ENCODE data around the gene ERP27.

The ERP27 gene

DNA sequence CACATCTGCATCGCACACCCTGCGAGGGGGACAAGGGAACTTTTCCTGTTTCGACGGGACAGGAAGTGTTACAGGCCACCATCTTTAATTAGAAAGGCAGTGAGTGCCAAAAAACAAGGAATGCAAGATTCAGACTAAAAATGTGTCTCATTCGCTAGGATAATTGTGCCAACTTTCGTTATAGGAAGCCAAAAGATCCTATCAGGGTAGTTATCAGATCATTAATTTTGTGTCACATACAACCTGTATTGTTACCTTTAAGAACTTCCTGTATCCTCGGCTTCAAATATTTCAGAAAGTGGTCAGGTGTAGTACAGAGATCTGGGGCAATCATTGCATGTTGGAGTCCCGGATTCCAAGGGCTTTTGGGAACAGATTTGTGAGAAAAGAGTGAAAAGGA is 33.5 kb downstream of the ERP27 start:
- DNase-seq (ENCODE audit: low read depth in 2 of 2) = no peak

DNA sequence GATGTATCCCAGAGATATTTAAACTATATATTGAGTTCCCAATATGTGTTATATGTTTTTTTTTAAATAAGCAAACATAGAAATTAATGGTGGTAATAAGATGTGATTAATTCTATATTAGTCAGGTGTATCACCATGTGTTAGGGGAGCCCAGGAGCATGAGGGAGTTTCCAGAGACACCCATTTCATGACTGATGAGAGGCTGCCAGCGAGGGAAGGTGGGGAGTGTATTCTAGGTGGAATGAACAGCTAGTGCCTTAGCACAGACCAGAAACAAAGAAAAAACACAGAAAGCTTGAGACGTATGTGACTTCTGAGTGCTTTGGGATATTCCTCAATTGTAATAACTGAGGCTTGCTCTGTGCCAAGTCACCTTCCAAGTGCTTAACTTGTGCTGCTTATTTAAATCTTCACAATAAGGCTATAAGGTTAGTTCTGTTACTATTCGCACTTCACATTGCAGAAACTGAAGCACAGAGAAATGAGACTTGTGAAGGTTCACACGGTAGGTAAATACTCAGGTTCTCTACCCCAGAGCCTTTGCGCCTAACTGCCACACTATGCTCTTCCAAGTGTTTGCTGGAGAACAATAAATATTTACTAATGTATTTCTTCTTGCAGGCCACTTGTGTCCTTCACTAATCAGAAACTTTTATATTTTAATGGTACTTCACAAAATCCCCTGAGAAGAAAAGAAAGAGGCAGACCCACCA is 34.8 kb downstream of the ERP27 start:
- no peak for DNase-seq (ENCODE audit: low read depth in 2 of 2)

DNA sequence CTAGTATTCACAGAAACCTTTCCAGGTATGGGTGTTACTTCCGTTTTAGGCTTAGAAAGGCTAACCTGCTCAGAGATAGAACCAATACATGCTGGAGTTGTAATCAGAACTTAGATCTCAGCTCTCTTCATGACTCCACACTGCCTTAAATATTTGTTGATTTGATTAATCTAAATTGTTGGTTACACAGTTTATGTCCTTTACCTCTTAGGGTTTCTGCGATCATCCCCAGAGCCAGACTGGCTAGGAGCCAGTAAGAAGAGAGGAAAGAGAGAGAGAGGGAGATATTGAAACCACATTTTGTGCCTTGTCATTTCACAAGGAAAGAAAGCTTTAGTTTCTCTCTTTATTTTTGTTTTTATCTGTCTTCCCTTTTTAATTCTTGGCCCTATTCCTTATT is 35.9 kb downstream of the ERP27 start:
- no peak for DNase-seq (ENCODE audit: low read depth in 2 of 2)

DNA sequence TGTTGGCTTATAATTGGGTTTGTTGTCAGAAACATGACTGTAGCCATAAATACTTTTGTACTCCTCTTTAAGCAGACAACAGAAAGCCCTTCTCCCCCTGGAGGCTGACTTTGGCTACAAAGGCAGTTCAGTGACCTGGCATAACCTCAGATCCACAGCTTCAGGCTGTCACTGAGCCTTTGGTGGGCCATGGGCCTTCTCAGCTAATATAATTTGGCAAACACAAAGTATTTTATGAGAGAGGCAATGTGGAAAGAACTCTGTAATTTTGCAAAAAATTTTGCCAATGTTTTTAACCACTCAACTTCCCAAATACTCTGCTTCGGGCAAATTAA is 37.1 kb downstream of the ERP27 start:
- DNase-seq (ENCODE audit: low read depth in 2 of 2) = no peak

DNA sequence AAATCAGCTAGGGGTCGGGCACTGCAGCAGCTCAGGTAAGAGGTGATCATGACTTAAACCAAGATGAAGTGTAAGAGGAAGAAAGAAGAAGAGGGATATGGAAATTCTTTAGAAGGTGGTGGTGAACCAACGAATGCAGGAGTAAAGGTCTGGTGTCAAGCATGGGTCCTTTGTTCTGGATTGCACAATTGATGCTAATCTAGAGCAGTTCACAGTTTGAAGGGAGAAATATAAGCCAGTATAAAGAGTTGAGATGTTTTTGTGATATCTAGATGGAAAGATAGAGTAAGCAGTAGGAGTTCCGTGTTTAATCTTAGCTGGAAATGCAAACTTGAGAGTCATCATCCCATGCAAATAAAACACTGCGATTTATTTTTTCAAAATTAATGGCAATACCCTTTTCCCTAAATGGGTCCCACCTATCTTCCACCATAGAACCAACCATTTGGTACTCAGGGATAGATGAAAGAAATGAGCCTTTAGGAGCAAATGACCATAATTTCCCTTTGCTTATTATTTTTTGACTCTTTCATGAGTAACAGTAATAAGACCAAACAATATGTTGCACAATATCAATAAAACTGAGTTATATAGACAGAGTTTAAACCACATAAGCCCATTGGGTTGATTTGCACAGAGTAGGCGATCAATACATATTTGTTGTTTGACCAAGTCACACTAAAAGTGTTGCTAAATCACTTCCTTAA is 37.7 kb downstream of the ERP27 start:
- DNase-seq (ENCODE audit: low read depth in 2 of 2) = no peak

DNA sequence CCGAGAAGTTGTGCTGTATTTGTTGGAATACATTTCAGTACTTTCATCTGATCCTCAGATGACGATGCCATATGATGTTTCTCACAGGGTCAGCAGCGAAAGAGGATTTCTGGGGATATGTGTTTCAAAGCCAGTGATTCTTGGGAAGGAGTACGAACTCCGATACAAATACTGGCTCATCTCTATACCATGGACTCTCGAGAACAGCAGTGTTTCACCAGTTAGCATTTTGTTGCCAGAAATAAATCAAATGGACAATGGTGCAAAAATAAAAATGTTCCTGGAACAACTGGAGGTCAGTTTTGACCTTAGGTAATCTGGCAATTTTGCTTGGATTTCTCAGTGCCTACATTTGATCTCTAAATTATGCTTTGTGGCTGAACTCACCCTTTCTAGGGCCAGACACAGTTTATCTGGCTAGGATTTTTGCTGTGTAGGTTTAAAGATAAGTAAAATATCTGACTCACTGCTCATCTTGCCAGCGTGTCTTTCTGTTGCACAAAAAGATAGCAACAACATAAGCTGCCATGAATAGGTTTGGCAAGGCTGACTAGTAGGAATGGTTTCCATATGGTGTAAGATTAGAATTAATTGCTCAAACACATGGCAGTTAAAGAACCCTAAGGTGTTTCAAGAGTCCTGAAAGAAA is 41.7 kb downstream of the ERP27 start:
- DNase-seq (ENCODE audit: low read depth in 2 of 2) = peak; percentile 48 to 51

DNA sequence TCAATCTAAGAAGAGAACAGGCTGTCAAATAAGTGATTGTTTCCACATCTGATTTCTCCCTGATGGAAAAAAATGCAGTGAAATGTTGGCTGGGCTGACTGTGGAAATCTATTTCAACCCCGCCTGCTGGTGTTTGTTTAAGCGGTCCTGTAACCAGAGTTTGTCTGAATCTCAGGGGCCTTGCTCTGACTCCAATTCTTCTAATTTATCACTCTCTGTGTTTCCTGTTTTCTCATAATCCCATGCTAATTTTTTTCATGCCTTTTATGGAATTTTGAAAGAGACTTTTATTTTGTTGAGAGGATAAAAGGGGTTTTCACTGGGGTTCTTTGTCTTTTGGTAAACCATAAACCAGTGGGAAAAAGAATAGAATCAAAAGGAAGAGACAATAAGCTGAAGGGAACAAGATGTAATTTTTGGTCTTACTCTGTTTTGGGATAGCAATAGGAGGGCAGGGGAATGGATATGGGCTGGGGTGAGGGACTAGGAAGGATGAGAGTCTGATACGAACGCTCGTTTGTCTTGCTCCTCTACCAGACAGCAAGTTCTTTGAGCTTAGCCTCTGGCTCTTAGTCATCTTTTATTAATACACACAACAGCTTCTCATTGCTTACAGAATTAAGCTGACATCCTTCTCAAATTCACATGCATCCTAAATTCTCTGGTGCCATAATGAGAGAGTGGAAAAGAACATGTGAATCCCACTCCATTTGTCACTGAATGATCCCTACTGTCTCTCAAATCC is 44.7 kb downstream of the ERP27 start:
- no peak for DNase-seq (ENCODE audit: low read depth in 2 of 2)

DNA sequence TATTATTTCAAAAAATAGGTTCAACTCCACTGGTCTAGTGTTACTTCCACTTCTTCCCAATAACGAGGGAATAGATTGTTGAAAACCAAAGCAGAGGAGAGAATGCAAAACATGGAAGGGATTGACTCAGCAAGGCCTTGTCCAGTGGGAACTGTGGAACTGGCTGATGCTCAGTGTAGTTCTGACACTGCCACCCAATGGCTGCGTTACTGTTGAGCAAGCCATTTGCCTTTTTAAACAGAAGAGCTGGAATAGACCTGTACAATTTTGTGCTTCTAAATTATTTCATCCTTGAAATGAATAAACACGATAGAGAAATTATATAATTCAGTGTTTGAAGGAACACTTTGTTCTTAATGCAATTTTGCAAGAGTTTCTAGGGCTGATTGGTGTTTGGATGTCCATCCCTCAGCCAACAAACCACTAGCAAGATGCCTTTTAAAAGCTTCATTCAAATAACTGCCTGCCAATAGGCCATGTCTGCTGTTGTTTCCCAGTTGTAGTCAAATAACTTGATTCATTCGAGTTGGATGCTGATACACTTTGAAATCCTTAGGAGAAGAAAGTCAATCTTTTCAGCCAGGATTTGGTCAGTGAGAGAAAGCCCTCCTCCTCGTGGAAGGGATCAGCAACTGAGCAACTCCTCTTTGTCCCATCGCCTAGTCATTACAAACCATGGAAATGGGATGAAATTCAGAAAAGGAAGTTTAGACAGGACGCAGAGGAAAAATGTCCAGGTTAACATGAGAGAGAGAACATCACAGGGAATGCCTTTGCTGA is 45.4 kb downstream of the ERP27 start:
- no peak for DNase-seq (ENCODE audit: low read depth in 2 of 2)

DNA sequence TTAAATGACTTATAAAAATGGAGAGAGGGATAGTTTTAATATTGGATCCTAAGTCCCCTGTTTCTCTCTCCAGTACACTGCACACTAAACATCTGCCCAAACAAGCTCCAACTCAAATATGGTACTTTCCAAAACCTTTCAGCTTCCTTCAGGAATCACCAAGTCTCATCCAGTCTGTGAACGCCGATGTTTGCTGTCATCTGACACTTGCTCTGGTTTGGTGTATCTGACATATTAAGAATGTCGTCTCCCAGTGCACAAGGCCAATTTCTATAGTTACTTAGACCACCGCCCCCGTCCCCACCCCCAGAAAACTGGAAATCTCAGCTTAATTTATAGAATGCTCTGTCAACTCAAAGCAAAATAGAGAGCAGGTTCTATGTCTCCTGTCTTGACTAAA is 47.6 kb downstream of the ERP27 start:
- no peak for DNase-seq (ENCODE audit: low read depth in 2 of 2)

DNA sequence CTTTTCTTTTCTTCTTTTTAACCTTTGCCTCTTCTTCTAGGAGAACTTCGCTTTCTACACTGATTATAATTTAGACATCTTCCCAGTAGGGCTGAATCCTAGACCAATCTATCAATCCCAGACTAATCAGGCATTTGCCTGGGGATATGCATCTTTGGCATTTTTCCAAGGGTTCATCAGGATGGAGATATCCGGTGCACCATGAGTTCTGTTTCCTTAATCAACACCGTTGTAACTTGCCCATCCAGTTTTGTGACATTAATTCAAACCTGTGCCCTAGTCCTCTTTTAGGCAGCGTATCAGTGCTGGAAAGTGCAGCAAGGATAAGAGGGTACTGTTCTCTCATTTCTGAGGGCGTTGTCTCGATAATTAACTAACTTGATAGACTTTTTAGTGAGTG is 52.1 kb downstream of the ERP27 start:
- no peak for DNase-seq (ENCODE audit: low read depth in 2 of 2)

DNA sequence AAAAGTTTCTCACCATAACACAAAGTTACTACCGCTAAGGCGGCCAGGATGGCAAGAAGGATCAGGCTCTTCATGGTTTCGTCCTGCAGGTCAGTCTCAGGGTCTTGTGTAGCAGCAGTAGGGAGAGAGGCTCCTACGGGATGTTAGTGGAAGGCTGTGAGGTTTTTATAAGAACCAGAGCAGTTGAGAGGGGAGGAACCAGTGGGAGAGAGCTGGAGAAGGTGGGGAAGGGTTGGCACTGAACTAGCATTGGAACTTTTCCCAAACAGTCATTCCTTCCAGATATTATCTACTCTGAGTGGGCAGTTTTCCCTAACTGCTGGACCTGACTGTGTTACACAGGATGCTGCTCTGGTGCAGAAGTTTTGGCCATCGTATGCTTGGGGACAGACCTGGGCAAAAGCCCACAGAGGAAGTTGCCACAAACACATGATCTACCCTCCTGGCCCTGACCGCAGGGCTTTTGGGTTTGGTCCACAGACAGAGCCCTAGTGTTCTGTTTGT is 52.6 kb downstream of the ERP27 start, which contains the start of gene MGP:
Gene MGP (minus strand): TSS at position 137 of the 504 bp plus-strand sequence. CDS start 63 bp downstream, at position 74.
- peak in 1 of 2 experiments; percentile 24 for DNase-seq (ENCODE audit: low read depth in 2 of 2)

DNA sequence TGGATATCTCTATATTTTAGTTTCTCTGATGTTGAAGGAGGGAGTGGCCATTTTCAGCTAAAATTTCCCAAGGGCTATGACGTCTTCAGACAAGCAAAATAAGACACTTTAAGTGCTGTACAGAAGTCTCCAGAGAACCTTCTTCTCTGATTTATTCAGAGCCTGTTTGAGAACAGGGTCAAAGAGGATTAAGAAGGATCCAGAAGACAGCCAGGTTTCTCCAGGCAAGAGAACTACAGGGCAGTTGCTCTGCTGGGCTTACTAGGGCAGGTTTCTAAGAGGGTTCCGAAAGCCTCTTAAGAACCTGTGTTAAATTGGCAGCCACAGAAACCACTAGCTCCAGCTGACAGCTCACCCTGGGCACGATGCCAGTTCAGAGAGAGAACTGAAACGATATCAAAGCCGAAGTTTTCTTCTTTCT is 53.9 kb downstream of the ERP27 start:
- peak; percentile 39 to 44 for DNase-seq (ENCODE audit: low read depth in 2 of 2)

DNA sequence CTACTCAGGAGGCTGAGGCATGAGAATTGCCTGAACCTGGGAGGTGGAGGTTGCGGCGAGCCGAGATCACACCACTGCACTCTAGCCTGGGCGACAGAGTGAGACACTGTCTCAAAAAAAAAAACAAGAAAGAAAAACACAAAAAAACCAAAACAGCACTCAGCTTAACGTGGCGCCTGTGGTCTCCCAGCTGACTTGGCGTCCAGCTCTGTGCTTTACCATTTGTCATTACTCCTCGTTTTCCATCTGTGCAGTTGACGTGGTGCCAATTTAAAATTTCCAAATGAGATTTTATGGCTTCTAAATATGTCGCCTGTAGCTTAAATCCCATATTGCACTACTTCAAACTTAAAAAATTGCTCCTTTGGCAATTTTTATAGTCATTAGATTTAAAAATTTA is 54.7 kb downstream of the ERP27 start:
- no peak for DNase-seq (ENCODE audit: low read depth in 2 of 2)

DNA sequence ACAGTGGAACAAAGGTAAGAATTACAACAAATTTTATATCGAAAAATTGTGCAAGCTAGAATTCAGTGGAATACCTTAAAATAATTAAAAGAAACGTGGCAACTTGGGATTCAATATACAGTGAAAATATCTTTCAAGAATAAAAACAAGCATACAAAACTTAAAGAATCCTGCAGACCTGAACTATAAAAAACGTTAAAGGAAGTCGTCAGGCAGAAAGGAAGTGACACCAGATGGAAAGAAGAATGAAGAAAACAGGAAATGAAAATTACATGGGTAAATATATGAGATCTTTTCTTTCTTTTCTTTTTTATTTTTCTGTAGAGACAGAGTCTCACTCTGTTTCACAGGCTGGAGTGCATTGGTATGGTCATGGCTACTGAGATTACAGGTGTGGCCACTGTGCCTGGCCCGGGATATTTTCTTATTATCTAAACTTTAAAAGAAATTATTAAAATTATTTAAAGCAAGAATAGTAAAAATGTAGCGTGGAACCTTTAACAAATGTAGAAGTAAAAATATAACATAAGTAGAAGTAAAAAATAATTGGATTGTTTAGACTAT is 57.4 kb downstream of the ERP27 start:
- no peak for DNase-seq (ENCODE audit: low read depth in 2 of 2)

DNA sequence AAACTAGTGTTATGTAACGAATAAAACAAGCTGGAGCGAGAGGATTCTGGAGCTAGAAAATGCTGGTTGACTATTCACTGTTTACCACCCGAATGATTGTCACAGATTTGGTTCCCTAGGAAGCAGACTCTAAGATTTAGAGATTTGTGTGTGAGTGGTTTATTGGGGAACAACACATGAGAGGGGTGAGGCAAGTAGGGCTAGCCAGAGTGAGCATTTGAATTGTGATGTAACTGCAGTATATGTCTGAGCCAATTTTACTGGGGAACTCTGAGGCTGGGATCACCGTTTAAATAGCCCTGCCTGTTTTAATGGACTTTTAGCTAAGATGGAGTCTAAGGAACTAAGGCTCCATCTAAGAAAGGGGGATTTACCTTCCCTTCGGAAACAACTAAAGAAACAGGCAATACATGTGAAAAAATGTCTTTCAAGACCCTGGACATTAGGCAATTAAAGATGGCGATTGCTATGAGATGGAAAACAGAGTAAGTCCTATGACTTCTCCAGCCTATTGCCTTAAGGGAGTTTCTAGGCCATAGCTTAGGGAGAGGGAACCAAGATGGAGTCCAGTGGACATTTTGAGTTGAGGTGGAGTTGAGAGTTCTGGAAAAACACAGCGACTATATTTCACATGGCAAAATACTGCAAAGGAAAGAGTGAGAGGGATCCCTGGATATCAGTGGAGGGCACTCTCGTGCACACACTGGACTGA is 59.0 kb downstream of the ERP27 start:
- no peak for DNase-seq (ENCODE audit: low read depth in 2 of 2)

DNA sequence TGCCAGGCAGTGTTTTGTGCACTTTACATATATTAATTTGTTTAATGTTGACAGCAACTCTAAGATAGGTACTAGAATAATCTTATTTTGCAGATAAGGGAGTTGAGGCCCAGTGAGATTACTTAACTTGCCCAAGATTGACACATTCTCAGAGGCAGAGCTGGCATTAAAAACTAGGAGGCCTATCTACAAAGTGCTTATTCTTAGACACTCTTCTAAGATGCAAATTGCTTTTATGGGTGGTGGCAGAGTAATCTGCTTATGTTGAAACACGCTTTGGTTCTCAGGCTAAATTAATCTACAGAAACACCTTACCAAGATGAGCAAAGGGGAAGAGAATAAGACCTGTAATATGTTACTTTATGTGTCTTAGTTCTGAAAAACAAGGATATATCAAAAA is 59.8 kb downstream of the ERP27 start:
- no peak for DNase-seq (ENCODE audit: low read depth in 2 of 2)

DNA sequence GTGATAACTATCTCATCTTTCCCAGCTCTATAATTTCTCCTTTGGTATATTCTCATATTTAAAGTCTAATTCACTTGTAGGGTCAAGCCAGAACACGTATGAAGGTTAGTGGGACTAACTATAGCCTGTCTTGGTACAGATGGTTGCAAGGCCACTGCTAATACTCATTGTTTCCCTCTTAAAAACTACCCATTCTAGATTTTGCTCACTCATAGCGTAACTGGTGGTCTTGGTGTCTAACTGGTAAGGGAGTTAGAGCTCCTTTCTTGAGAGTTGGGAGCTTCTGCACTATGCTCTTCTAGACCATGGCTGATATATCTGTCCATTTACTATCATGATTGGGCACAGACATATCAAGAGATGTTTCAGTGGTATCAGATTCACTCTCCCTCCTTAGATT is 61.5 kb downstream of the ERP27 start:
- no peak for DNase-seq (ENCODE audit: low read depth in 2 of 2)

DNA sequence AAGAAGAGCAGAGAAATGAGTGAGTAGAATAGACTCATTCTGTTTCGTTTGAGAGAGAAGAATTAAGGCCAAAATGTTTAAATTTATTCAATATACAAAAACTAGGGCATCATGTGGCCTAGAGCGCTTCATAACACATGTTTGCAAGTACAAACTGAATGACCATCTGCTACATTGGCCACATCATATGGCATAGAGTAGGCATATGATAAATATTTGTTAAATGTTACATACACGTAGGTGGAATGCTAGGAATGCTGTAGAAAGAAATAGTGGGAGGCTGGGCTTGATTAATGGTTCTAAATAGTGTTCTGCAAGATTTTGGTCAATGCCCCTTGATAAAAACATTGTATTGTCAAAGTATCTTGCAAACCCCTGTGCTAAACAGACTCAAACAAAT is 63.5 kb downstream of the ERP27 start:
- DNase-seq (ENCODE audit: low read depth in 2 of 2) = no peak

DNA sequence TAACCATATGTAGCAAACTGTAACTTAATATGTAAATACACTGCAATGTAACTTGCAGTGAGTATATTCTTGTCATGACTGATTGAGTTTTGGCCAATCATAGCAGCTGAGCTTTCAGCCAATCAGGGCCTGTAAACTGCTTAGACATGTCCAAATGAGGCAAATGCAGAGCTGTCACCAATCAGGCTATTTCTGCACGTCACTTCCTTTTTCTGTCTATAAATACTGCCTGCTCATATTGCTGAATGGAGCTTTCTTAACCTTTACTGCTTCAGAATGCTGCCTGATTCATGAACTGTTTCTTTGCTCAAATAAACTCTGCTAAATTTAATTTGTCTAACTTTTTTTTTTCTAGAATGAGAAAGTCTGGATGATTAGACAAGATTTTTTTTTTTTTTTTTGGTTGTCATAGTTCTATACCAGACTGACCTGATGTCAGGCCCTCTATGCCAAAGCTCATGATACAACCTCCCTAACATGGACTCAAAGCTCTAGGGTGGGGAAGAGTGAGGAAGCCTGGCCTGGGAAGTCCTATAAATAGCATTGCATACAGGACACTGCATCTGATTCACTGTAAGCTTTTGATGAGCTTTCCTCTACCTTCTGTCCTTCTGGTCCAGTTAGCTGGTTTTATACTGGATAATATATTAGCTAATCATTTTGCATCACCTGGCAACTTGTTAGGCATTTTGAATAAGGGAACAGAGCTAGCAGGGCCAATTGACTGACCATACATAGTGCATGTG is 64.7 kb downstream of the ERP27 start:
- no peak for DNase-seq (ENCODE audit: low read depth in 2 of 2)

DNA sequence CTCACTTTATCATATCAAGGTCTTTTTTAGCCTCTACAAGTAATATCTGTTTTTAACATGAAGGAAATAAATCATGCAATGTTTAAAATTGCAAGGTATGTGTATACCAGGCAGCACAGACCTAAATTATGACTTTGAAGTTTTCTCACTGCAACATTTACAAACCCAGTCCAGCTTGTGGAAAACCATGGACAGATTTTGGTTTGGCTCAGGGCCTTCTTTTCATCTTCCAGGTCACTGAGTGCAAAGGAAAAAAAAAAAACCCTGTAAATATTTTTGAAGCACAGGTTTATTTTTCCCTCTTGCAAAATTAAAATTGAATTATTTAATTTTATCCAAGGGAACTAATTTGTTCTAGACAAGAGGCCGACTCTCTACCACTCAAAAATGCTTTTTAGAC is 66.5 kb downstream of the ERP27 start:
- DNase-seq (ENCODE audit: low read depth in 2 of 2) = no peak

Data from fibroblast of skin of left quadriceps (primary cell).